Liver (tissue), 9 donors: Measurements from ENCODE around the gene ISCA2. TPM values are rescaled to one million over a fixed set of nuclear protein-coding genes. Genes with fewer than 3 reads are reported as not detected.

Source experiments
- DNase-seq: peaks from one replicate; pipeline ENCODE4 v3.0.0-alpha.2; 2017; ENCODE audit warnings: low spot score
- H3K27ac ChIP-seq, 2 donors: one replicate each; pipeline ENCODE4 v1.7.0; 2013; ENCODE audit warnings: inconsistent platforms in 2 of 2, low read length in 2 of 2, control low read depth in 1 of 2, low read depth in 1 of 2, mild to moderate bottlenecking in 1 of 2
- H3K27me3 ChIP-seq, 4 donors: one replicate each; pipeline versions ENCODE4 v1.6.1 to v1.7.0; 2013; ENCODE audit warnings: low read length in 3 of 4, inconsistent platforms in 1 of 4, mild to moderate bottlenecking in 1 of 4, moderate library complexity in 1 of 4; ENCODE audit not compliant: control insufficient read depth in 4 of 4, insufficient read depth in 4 of 4
- H3K36me3 ChIP-seq, 4 donors: one replicate each; pipeline versions ENCODE4 v1.6.1 to v1.7.0; 2013; ENCODE audit warnings: low read length in 3 of 4, mild to moderate bottlenecking in 3 of 4, low read depth in 1 of 4, moderate library complexity in 1 of 4; ENCODE audit not compliant: control insufficient read depth in 4 of 4, insufficient read depth in 3 of 4
- H3K4me1 ChIP-seq, 4 donors: one replicate each; pipeline versions ENCODE4 v1.6.1 to v1.7.0; 2013; ENCODE audit warnings: low read length in 3 of 4, mild to moderate bottlenecking in 3 of 4, moderate library complexity in 1 of 4; ENCODE audit not compliant: control insufficient read depth in 4 of 4, insufficient read depth in 4 of 4
- H3K4me3 ChIP-seq, 3 donors: one replicate each; pipeline versions ENCODE4 v1.6.1 to v1.7.0; 2013; ENCODE audit warnings: low read length in 3 of 3, control low read depth in 1 of 3, low read depth in 1 of 3, mild to moderate bottlenecking in 1 of 3
- H3K9ac ChIP-seq, 2 donors: one replicate each; pipeline ENCODE4 v1.7.0; 2013; ENCODE audit warnings: low read length in 2 of 2, mild to moderate bottlenecking in 2 of 2, moderate library complexity in 2 of 2, control low read depth in 1 of 2, low read depth in 1 of 2
- H3K9me3 ChIP-seq, 4 donors: one replicate each; pipeline versions ENCODE4 v1.6.1 to v1.7.0; 2013; ENCODE audit warnings: low read length in 3 of 4; ENCODE audit not compliant: control insufficient read depth in 4 of 4
- EGR1 ChIP-seq, 2 donors: IDR thresholded peaks; 2 replicates each; pipeline ENCODE4 v1.6.1; 2016 to 2018; ENCODE audit warnings: antibody characterized with exemption in 2 of 2, low read depth in 2 of 2
- FOXA1 ChIP-seq: IDR thresholded peaks from 2 replicates; pipeline ENCODE4 v1.6.1; 2016; ENCODE audit warnings: antibody characterized with exemption
- FOXA2 ChIP-seq: IDR thresholded peaks from 2 replicates; pipeline ENCODE4 v1.6.1; 2016; ENCODE audit warnings: antibody characterized with exemption
- GABPA ChIP-seq, 2 donors: IDR thresholded peaks in 1 of 2; conservative IDR thresholded peaks in 1 of 2; 2 replicates each; pipeline ENCODE4 v1.6.1; 2016; ENCODE audit warnings: antibody characterized with exemption in 2 of 2, mild to moderate bottlenecking in 1 of 2, moderate library complexity in 1 of 2
- HNF4A ChIP-seq, 2 donors: conservative IDR thresholded peaks; 2 replicates each; pipeline ENCODE4 v1.6.1; 2016; ENCODE audit warnings: antibody characterized with exemption in 2 of 2, mild to moderate bottlenecking in 2 of 2
- HNF4G ChIP-seq: IDR thresholded peaks from 2 replicates; pipeline ENCODE4 v1.6.1; 2016; ENCODE audit warnings: antibody characterized with exemption
- JUND ChIP-seq, 2 donors: IDR thresholded peaks; 2 replicates each; pipeline ENCODE4 v1.6.1; 2016; ENCODE audit warnings: antibody characterized with exemption in 2 of 2
- NR2F2 ChIP-seq: IDR thresholded peaks from 2 replicates; pipeline ENCODE4 v1.6.1; 2016; ENCODE audit warnings: antibody characterized with exemption
- RAD21 ChIP-seq, 2 donors: IDR thresholded peaks; 2 replicates each; pipeline ENCODE4 v1.6.1; 2016; ENCODE audit warnings: antibody characterized with exemption in 2 of 2, mild to moderate bottlenecking in 2 of 2
- RXRA ChIP-seq, 2 donors: IDR thresholded peaks; 2 replicates each; pipeline ENCODE4 v1.6.1; 2017 to 2018; ENCODE audit warnings: antibody characterized with exemption in 2 of 2, mild to moderate bottlenecking in 1 of 2
- SP1 ChIP-seq: IDR thresholded peaks from 2 replicates; pipeline ENCODE4 v1.6.1; 2018; ENCODE audit warnings: antibody characterized with exemption, mild to moderate bottlenecking
- TAF1 ChIP-seq: conservative IDR thresholded peaks from 2 replicates; pipeline ENCODE4 v1.6.1; 2016; ENCODE audit warnings: antibody characterized with exemption, mild to moderate bottlenecking
- YY1 ChIP-seq: IDR thresholded peaks from 2 replicates; pipeline ENCODE4 v1.6.1; 2016; ENCODE audit warnings: antibody characterized with exemption, mild to moderate bottlenecking
- WGBS: extraction: QIAGEN DNeasy Blood & Tissue Kit; methylation state at CpG from one replicate; pipeline ENCODE4 v1.1.7; 2013; 5-methylcytosine and 5-hydroxymethylcytosine counted together
- polyA plus RNA-seq, 2 donors: library from polyadenylated mRNA; stranded (reverse) in 1 of 2; unstranded in 1 of 2; fragments of 200-250 nt in 1 of 2; fragments of >200 nt in 1 of 2; fragmentation: Nextera tagmentation in 1 of 2; extraction: Ambion mirVana in 1 of 2; gene quantifications; one replicate each; pipeline versions ENCODE4 v1.2.1 to v1.2.3, GENCODE V29; 2013 to 2015
- total RNA-seq, 2 donors: library from RNA; depleted of rRNA; stranded (reverse); fragments of >200 nt; gene quantifications; one replicate each; pipeline ENCODE4 v1.2.3, GENCODE V29; 2014
- TF ChIP-seq, protein P1 (sequence below): IDR thresholded peaks from 2 replicates; pipeline ENCODE4 v1.6.1; 2016; ENCODE audit warnings: antibody characterized with exemption
- TF ChIP-seq, protein P2 (sequence below): IDR thresholded peaks from 2 replicates; pipeline ENCODE4 v1.6.1; 2016; ENCODE audit warnings: antibody characterized with exemption, mild to moderate bottlenecking
- TF ChIP-seq, protein P3 (sequence below): IDR thresholded peaks from 2 replicates; pipeline ENCODE4 v1.6.1; 2016; ENCODE audit warnings: antibody characterized with exemption
- TF ChIP-seq, protein P4 (sequence below): IDR thresholded peaks from 2 replicates; pipeline ENCODE4 v1.6.1; 2016; ENCODE audit warnings: antibody characterized with exemption
- donor health status: healthy.
- donor health status: healthy.
- donor health status: healthy.
- donor health status: healthy.
- donor health status: healthy.

Gene ISCA2
- total and polyA plus RNA-seq, 4 donors, result 7.1 to 35.3 (median 15.8) TPM

DNA sequence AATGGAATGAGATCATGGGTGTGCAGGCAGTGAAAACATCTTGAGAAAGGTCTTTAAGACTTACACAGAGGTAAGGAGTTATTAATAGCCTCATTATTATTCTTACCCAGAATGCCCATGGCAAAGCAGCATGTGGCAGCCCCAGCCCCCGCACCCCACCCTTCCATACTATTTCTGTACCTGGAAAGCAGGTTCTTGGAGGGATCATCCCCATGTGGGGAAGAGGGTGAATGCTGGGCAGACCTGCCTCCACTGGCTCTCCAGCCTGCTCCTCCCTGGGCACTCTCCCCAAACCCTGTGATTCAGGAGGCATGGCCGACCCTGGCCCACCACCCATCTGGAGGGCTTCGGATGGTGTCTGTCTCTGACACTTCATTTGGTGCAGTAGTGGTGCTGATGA, 28.8 kb upstream of the ISCA2 start:
- TF ChIP-seq NR2F2, result no peak
- no peak for TF ChIP-seq FOXA1
- H3K9me3 ChIP-seq, result no peaks in the 10 kb centered on the region
- no peak for DNase-seq
- WGBS, result 93% methylated on average over 3 of the region's 3 CpGs
- H3K27me3 ChIP-seq, result no peaks in the 10 kb centered on the region
- no peak overlapping the region for H3K4me3 ChIP-seq
- H3K36me3 ChIP-seq, result no peaks in the 10 kb centered on the region
- no peak overlapping the region for H3K9ac ChIP-seq
- H3K27ac ChIP-seq, result no peak overlapping the region
- H3K4me1 ChIP-seq, result no peaks in the 10 kb centered on the region

- H3K9ac ChIP-seq, result no peak overlapping the region
- TF ChIP-seq FOXA2 (no peak), YY1 (no peak), EGR1 (IDR thresholded peaks at IDR 0.05; ENCODE audit: low read depth in 2 of 2) (no peak), RAD21 (IDR thresholded peaks at IDR 0.05) (no peak), SP1 (no peak), HNF4A (conservative IDR thresholded peaks at IDR 0.05) (no peak), NR2F2 (no peak), TAF1 (no peak), RXRA (IDR thresholded peaks at IDR 0.05) (no peak), GABPA (IDR thresholded peaks at IDR 0.05 in 1 of 2, conservative IDR thresholded peaks at IDR 0.05 in 1 of 2) (no peak), JUND (IDR thresholded peaks at IDR 0.05) (no peak), HNF4G (no peak), FOXA1 (no peak)
- TF ChIP-seq, protein P1, sequence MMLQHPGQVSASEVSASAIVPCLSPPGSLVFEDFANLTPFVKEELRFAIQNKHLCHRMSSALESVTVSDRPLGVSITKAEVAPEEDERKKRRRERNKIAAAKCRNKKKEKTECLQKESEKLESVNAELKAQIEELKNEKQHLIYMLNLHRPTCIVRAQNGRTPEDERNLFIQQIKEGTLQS, result no peak
- TF ChIP-seq, protein P2, sequence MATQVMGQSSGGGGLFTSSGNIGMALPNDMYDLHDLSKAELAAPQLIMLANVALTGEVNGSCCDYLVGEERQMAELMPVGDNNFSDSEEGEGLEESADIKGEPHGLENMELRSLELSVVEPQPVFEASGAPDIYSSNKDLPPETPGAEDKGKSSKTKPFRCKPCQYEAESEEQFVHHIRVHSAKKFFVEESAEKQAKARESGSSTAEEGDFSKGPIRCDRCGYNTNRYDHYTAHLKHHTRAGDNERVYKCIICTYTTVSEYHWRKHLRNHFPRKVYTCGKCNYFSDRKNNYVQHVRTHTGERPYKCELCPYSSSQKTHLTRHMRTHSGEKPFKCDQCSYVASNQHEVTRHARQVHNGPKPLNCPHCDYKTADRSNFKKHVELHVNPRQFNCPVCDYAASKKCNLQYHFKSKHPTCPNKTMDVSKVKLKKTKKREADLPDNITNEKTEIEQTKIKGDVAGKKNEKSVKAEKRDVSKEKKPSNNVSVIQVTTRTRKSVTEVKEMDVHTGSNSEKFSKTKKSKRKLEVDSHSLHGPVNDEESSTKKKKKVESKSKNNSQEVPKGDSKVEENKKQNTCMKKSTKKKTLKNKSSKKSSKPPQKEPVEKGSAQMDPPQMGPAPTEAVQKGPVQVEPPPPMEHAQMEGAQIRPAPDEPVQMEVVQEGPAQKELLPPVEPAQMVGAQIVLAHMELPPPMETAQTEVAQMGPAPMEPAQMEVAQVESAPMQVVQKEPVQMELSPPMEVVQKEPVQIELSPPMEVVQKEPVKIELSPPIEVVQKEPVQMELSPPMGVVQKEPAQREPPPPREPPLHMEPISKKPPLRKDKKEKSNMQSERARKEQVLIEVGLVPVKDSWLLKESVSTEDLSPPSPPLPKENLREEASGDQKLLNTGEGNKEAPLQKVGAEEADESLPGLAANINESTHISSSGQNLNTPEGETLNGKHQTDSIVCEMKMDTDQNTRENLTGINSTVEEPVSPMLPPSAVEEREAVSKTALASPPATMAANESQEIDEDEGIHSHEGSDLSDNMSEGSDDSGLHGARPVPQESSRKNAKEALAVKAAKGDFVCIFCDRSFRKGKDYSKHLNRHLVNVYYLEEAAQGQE, result no peak
- TF ChIP-seq, protein P3, sequence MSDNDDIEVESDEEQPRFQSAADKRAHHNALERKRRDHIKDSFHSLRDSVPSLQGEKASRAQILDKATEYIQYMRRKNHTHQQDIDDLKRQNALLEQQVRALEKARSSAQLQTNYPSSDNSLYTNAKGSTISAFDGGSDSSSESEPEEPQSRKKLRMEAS, result no peak
- TF ChIP-seq, protein P4, sequence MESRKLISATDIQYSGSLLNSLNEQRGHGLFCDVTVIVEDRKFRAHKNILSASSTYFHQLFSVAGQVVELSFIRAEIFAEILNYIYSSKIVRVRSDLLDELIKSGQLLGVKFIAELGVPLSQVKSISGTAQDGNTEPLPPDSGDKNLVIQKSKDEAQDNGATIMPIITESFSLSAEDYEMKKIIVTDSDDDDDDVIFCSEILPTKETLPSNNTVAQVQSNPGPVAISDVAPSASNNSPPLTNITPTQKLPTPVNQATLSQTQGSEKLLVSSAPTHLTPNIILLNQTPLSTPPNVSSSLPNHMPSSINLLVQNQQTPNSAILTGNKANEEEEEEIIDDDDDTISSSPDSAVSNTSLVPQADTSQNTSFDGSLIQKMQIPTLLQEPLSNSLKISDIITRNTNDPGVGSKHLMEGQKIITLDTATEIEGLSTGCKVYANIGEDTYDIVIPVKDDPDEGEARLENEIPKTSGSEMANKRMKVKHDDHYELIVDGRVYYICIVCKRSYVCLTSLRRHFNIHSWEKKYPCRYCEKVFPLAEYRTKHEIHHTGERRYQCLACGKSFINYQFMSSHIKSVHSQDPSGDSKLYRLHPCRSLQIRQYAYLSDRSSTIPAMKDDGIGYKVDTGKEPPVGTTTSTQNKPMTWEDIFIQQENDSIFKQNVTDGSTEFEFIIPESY, result no peak
- no peaks in the 10 kb centered on the region for H3K36me3 ChIP-seq
- H3K27ac ChIP-seq, result no peak overlapping the region
- H3K27me3 ChIP-seq, result no peaks in the 10 kb centered on the region
- H3K4me1 ChIP-seq, result no peaks in the 10 kb centered on the region
- WGBS, result 89% methylated on average over 2 of the region's 2 CpGs
- no peaks in the 10 kb centered on the region for H3K9me3 ChIP-seq
- no peak for DNase-seq
- no peak overlapping the region for H3K4me3 ChIP-seq
Observed at GRCh38 chr14:74465335-74465734, 28.2 kb upstream of the ISCA2 start.
